Panc1 (cell line): ENCODE measurements around the gene NR2F6.

Experiments
- POLR2AphosphoS5 ChIP-seq: IDR thresholded peaks from 2 replicates; pipeline ENCODE4 v1.6.1; 2012; ENCODE audit warnings: mild to moderate bottlenecking, low read depth, low read length, moderate library complexity
- SIN3A ChIP-seq: IDR thresholded peaks from 2 replicates; pipeline ENCODE4 v1.6.1; 2012; ENCODE audit warnings: low read depth, mild to moderate bottlenecking, low read length, moderate library complexity, borderline replicate concordance; ENCODE audit not compliant: insufficient read depth
- TCF7L2 ChIP-seq: IDR thresholded peaks from 2 replicates; pipeline ENCODE4 v1.6.1; 2011; ENCODE audit warnings: mild to moderate bottlenecking, low read depth, low read length, inconsistent platforms
- TF ChIP-seq, protein P1 (sequence below): fragments of 450-650 bp; IDR thresholded peaks from 2 replicates; pipeline ENCODE4 v1.5.1; 2017; ENCODE audit warnings: mild to moderate bottlenecking
- TF ChIP-seq, protein P2 (sequence below), 2 experiments: IDR thresholded peaks; 2 replicates each; pipeline ENCODE4 v1.6.1; 2011 to 2012; ENCODE audit warnings: low read depth in 2 of 2, control low read depth in 1 of 2, low read length in 1 of 2, mild to moderate bottlenecking in 1 of 2, moderate library complexity in 1 of 2; ENCODE audit not compliant: insufficient read depth in 1 of 2

DNA sequence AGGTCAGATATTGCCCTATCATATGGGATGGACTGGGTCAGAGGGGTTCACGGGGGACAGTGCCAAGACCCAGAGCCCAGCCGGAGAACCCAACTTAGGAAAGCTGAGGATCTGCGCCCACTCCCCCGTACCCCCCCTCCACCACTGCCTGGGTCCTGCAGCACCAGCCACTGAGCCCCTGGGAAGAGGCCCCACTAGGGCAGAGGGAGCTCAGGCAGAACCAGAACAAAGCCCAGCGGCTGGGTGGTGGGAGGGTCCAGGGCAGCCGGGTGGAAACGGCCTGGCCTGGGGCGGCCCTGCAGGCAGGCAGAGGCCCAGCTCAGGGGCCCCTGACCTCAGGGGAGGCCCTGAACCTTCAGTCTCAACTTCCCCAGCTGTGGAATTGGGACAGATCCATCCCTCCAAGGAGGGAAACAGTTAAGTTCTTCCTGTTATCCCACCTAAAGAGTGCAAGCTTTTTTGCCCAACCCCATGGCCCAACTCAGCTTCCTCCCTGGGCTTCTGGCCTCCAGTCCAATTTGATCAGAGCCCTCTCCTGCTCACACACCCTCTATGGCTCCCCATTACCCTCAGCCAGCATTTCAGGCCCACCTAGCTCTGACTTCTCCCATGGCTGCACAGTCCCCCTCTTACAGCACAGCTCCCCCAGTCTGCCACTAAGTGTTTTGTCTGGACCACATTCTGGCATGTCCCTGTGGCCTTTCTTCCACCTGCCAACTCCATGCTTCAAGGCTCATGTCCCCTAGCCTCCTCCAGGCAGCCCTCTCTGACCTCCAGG, 3.1 kb downstream of the NR2F6 start:
- TF ChIP-seq, protein P1, sequence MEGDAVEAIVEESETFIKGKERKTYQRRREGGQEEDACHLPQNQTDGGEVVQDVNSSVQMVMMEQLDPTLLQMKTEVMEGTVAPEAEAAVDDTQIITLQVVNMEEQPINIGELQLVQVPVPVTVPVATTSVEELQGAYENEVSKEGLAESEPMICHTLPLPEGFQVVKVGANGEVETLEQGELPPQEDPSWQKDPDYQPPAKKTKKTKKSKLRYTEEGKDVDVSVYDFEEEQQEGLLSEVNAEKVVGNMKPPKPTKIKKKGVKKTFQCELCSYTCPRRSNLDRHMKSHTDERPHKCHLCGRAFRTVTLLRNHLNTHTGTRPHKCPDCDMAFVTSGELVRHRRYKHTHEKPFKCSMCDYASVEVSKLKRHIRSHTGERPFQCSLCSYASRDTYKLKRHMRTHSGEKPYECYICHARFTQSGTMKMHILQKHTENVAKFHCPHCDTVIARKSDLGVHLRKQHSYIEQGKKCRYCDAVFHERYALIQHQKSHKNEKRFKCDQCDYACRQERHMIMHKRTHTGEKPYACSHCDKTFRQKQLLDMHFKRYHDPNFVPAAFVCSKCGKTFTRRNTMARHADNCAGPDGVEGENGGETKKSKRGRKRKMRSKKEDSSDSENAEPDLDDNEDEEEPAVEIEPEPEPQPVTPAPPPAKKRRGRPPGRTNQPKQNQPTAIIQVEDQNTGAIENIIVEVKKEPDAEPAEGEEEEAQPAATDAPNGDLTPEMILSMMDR: no peak
- TF ChIP-seq POLR2AphosphoS5 (no peak), SIN3A (no peak), TCF7L2 (0 out of 2 replicates have a peak, but pooled peaks have one; percentile 32)
- TF ChIP-seq, protein P2, sequence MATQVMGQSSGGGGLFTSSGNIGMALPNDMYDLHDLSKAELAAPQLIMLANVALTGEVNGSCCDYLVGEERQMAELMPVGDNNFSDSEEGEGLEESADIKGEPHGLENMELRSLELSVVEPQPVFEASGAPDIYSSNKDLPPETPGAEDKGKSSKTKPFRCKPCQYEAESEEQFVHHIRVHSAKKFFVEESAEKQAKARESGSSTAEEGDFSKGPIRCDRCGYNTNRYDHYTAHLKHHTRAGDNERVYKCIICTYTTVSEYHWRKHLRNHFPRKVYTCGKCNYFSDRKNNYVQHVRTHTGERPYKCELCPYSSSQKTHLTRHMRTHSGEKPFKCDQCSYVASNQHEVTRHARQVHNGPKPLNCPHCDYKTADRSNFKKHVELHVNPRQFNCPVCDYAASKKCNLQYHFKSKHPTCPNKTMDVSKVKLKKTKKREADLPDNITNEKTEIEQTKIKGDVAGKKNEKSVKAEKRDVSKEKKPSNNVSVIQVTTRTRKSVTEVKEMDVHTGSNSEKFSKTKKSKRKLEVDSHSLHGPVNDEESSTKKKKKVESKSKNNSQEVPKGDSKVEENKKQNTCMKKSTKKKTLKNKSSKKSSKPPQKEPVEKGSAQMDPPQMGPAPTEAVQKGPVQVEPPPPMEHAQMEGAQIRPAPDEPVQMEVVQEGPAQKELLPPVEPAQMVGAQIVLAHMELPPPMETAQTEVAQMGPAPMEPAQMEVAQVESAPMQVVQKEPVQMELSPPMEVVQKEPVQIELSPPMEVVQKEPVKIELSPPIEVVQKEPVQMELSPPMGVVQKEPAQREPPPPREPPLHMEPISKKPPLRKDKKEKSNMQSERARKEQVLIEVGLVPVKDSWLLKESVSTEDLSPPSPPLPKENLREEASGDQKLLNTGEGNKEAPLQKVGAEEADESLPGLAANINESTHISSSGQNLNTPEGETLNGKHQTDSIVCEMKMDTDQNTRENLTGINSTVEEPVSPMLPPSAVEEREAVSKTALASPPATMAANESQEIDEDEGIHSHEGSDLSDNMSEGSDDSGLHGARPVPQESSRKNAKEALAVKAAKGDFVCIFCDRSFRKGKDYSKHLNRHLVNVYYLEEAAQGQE (IDR thresholded peaks at IDR 0.05; ENCODE audit: insufficient read depth in 1 of 2, low read depth in 2 of 2, low read length in 1 of 2): no peak
